PC-9 (cell line): ENCODE results near the gene PTTG1IP. TPM values are rescaled to one million over a fixed set of nuclear protein-coding genes. Genes with fewer than 3 reads are reported as not detected.

Experiments
- BruUV-seq: library from RNA; stranded (reverse); fragments of 400-500 nt; replicated peaks from 2 replicates; lab custom pipeline; 2021; lab: Mats Ljungman, UMichigan
- CTCF ChIA-PET: fragments of 300-600 bp; sonication (Branson Sonifier 250); formaldehyde crosslinking; loops from one replicate; lab custom pipeline; 2022; ENCODE audit warnings: antibody characterized with exemption; lab: Charles Lee
- POLR2A ChIA-PET: fragments of 300-600 bp; sonication (Branson Sonifier 250); formaldehyde crosslinking; loops from one replicate; lab custom pipeline; 2022; ENCODE audit warnings: antibody characterized with exemption; ENCODE audit not compliant: unreplicated experiment; lab: Charles Lee
- DNase-seq, 2 experiments: peaks; one replicate each; pipeline versions ENCODE4 v3.0.0 to v3.0.0-alpha.2; 2015 to 2022; ENCODE audit warnings: mixed read lengths in 1 of 2
- H2AFZ ChIP-seq: fragments of 200-600 bp; sonication (generic); 2 replicates; pipeline ENCODE4 v1.8.1; 2017; ENCODE audit warnings: antibody characterized with exemption
- H3F3A ChIP-seq: fragments of 200-600 bp; sonication (generic); 2 replicates; pipeline ENCODE4 v1.8.1; 2017; ENCODE audit warnings: antibody characterized with exemption, mild to moderate bottlenecking, low read depth; ENCODE audit not compliant: insufficient read depth
- H3K27ac ChIP-seq: fragments of 200-600 bp; sonication (generic); 2 replicates; pipeline ENCODE4 v1.6.1; 2016; ENCODE audit warnings: mixed run types
- H3K27me3 ChIP-seq: fragments of 200-600 bp; sonication (generic); 2 replicates; pipeline ENCODE4 v1.6.1; 2016; ENCODE audit warnings: low read depth, mixed run types; ENCODE audit not compliant: insufficient read depth
- H3K36me3 ChIP-seq: fragments of 200-600 bp; sonication (generic); 2 replicates; pipeline ENCODE4 v1.6.1; 2016; ENCODE audit warnings: low read depth, mixed run types
- H3K4me1 ChIP-seq: fragments of 200-600 bp; sonication (generic); replicated peaks from 2 replicates; pipeline ENCODE4 v1.6.1; 2016; ENCODE audit warnings: mixed run types; ENCODE audit not compliant: insufficient read depth
- H3K4me2 ChIP-seq: fragments of 200-600 bp; sonication (generic); 2 replicates; pipeline ENCODE4 v1.6.1; 2017; ENCODE audit warnings: mixed run types
- H3K4me3 ChIP-seq: fragments of 200-600 bp; sonication (generic); 2 replicates; pipeline ENCODE4 v1.6.1; 2016; ENCODE audit warnings: mixed run types
- H3K79me2 ChIP-seq: fragments of 200-600 bp; sonication (generic); 2 replicates; pipeline ENCODE4 v1.6.1; 2017; ENCODE audit warnings: low read depth, mixed run types
- H3K9me2 ChIP-seq: fragments of 200-600 bp; sonication (generic); 2 replicates; pipeline ENCODE4 v1.8.1; 2017; ENCODE audit warnings: mild to moderate bottlenecking; ENCODE audit not compliant: insufficient read depth
- H3K9me3 ChIP-seq: fragments of 200-600 bp; sonication (generic); 2 replicates; pipeline ENCODE4 v1.8.1; 2016; ENCODE audit warnings: low read depth; ENCODE audit not compliant: insufficient read depth
- H4K20me1 ChIP-seq: fragments of 200-600 bp; sonication (generic); 2 replicates; pipeline ENCODE4 v1.8.1; 2017; ENCODE audit not compliant: insufficient read depth
- CTCF ChIP-seq: fragments of 200-600 bp; sonication (generic); conservative IDR thresholded peaks from 2 replicates; pipeline ENCODE4 v1.6.1; 2017; ENCODE audit warnings: mixed run types, antibody characterized with exemption, mild to moderate bottlenecking, moderate library complexity
- EZH2 ChIP-seq: fragments of 200-600 bp; sonication (generic); IDR thresholded peaks from 2 replicates; pipeline ENCODE4 v1.8.0; 2017; ENCODE audit warnings: antibody characterized with exemption, low read depth
- intact Hi-C: fragments of 100-400 bp; cut with micrococcal nuclease; formaldehyde crosslinking; loops from one replicate; pipeline ENCODE4 v1.10.0; 2022; ENCODE audit not compliant: unreplicated experiment
- total RNA-seq: library from RNA; stranded (reverse); gene quantifications from 2 replicates; pipeline ENCODE4 v1.2.3, GENCODE V29; 2021

The PTTG1IP gene
- total RNA-seq, 1 experiment from 2014 or later = 174 TPM

GRCh38 chr21:44850905-44851657 lies 22.4 kb downstream of the PTTG1IP start:
- no peaks in the 10 kb centered on the region for H3K4me1 ChIP-seq
- no peak overlapping the region for H2AFZ ChIP-seq

GRCh38 chr21:44850208-44850800 lies 23.2 kb downstream of the PTTG1IP start:
- Histone ChIP-seq H3K9me3 (no peaks in the 10 kb centered on the region), H3K4me3 (no peak overlapping the region), H3K36me3 (peaks cover 3% of the 10 kb centered on the region; the same call in 1 of the 2 replicates), H3K9me2 (no peaks in the 10 kb centered on the region), H2AFZ (no peak overlapping the region), H3K27ac (no peak overlapping the region), H3K79me2 (peaks cover 8% of the 10 kb centered on the region), H3K4me2 (no peak overlapping the region), H3F3A (peaks cover 14% of the 10 kb centered on the region; the same call in 1 of the 2 replicates), H3K4me1 (no peaks in the 10 kb centered on the region), H4K20me1 (peaks cover 9% of the 10 kb centered on the region), H3K27me3 (no peaks in the 10 kb centered on the region)
- ChIA-PET POLR2A (no interaction called here), CTCF (no interaction called here)
- DNase-seq = no peak
- intact Hi-C loops = no loop called here
- no peak for TF ChIP-seq CTCF
- TF ChIP-seq EZH2 = no peak
- no TSS peak for BruUV-seq

More at GRCh38 chr21:44850905-44851657, 22.4 kb downstream of the PTTG1IP start:
- ChIA-PET POLR2A (no interaction called here), CTCF (no interaction called here)
- H3K9me2 ChIP-seq = no peaks in the 10 kb centered on the region
- H3K27ac ChIP-seq = no peak overlapping the region
- DNase-seq = no peak
- intact Hi-C loops = no loop called here
- no peak overlapping the region for H3K4me3 ChIP-seq
- H3K79me2 ChIP-seq = peaks cover 10% of the 10 kb centered on the region
- no peak overlapping the region for H3K4me2 ChIP-seq
- BruUV-seq = TSS peak; percentile 14
- peaks cover 3% of the 10 kb centered on the region; the same call in 1 of the 2 replicates for H3K36me3 ChIP-seq
- H3F3A ChIP-seq = peaks cover 6% of the 10 kb centered on the region; the same call in 1 of the 2 replicates
- no peak for TF ChIP-seq EZH2
- TF ChIP-seq CTCF = no peak
- no peaks in the 10 kb centered on the region for H3K27me3 ChIP-seq
- H3K9me3 ChIP-seq = no peaks in the 10 kb centered on the region
- peaks cover 11% of the 10 kb centered on the region for H4K20me1 ChIP-seq

- intact Hi-C loops = no loop called here
- Histone ChIP-seq H3K36me3 (peaks cover 3% of the 10 kb centered on the region; the same call in 1 of the 2 replicates), H2AFZ (no peak overlapping the region), H3K27ac (no peak overlapping the region), H3F3A (peaks cover 18% of the 10 kb centered on the region; the same call in 1 of the 2 replicates), H3K79me2 (peaks cover 1% of the 10 kb centered on the region), H3K4me1 (no peaks in the 10 kb centered on the region), H3K9me2 (no peaks in the 10 kb centered on the region), H3K9me3 (no peaks in the 10 kb centered on the region), H3K4me2 (no peak overlapping the region), H4K20me1 (peaks cover 9% of the 10 kb centered on the region), H3K4me3 (no peak overlapping the region), H3K27me3 (no peaks in the 10 kb centered on the region)
- no peak for DNase-seq
- BruUV-seq = no TSS peak
- ChIA-PET CTCF (no interaction called here), POLR2A (no interaction called here)
- no peak for TF ChIP-seq EZH2
- no peak for TF ChIP-seq CTCF
Observed at GRCh38 chr21:44849616-44850130, 23.8 kb downstream of the PTTG1IP start.
